Measurements from ENCODE around the gene PLEKHO2.
"Not testable (repeated sequence)": the region's sequence is repeated elsewhere in the genome, so short reads cannot be mapped to it uniquely, and the experiment has no call there.

DNA sequence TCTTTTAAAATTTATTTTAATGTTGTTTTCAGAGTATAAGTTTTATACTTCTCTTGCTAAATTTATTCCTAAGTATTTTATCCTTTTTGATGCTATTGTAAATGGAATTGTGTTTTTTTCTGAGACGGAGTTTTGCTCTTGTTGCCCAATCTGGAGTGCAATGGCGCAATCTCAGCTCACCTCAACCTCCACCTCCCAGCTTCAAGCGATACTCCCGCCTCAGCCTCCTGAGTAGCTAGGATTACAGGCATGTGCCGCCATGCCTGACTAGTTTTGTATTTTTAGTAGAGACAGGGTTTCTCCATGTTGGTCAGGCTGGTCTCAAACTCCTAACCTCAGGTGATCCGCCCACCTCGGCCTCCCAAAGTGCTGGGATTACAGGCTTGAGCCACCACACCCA, 46.4 kb upstream of the PLEKHO2 start:
- not testable (repeated sequence) for TF ChIP-seq CTCF, POLR2A (IDR thresholded peaks at IDR 0.05)
